GM18526 (cell line): ENCODE results near the gene GABBR2.

ENCODE experiments used
- POLR2A ChIP-seq: IDR thresholded peaks from 3 replicates; pipeline ENCODE4 v1.6.1; 2011; ENCODE audit not compliant: insufficient read length; ENCODE audit errors: extremely low read depth

Gene GABBR2

GRCh38 chr9:98248737-98249474 is 459.8 kb downstream of the GABBR2 start:
- no peak for TF ChIP-seq POLR2A

GRCh38 chr9:98247831-98248657 is 460.7 kb downstream of the GABBR2 start:
- no peak for TF ChIP-seq POLR2A

DNA sequence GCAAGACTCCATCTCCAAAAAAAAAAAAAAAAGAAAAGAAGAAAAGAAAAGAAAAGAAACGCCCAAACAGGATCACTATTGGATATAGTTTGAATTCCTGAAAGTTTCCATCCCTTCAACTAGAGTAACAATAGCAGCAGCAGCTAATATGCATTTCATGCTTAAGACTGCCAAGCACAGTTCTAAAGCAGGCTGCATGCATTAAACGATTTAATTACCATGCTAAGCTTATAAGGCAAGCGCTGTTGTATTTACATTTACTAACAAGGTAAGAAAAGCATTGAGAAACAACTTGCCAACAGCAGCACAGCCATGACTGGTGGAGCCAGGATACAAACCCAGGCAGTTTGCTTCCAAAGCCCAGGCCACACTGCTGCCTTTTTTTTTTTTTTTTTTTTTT is 466.3 kb downstream of the GABBR2 start:
- TF ChIP-seq POLR2A = no peak

DNA sequence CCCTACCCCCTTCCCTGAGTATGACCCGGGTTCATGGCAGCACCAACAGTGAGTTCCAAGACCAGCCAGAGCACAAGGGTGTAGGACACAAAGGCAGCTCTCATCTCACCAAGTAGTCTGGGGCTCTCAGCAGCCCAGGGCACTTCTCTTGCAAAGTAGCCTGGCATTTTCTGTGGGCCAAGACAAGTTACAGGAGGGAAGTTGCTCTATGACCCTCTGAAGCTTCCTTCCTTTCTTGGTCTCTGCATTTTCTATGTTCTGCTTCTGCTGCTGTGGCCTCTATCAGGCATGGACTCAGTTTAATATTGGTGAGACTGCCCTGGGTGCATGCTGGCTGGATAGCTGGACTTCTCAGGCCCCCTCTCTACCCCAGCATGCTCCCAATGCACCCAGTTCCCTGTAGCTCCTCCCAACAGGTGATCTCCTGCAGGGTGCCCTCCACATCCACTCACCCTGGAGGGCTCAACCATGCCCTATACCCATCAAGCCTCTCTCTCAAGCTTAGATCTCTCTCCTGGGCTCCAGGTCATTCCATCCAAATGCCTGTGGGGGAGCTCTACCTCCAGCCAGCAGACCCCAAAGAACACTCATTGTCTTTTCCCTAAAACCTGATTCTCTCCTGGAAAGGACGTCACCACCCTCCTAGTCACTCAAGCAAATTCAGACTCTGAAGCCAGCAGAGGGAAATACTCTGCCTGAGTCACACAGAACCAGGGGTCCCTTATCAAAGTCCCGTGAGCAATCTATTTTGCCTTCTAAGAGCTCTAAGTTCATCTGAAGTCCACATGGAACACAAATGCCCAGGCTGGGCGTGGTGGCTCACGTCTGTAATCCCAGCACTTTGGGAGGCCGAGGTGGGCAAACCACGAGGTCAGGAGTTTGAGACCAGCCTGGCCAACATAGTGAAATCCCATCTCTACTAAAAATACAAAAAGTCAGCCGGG is 467.1 kb downstream of the GABBR2 start:
- no peak for TF ChIP-seq POLR2A

- no peak for TF ChIP-seq POLR2A
Observed at GRCh38 chr9:98240475-98240874, 468.3 kb downstream of the GABBR2 start.
